Ammon's horn (tissue), 1 donor: Measurements from ENCODE around the gene HHIP.

Experiments
- DNase-seq: peaks from one replicate; pipeline ENCODE4 v3.0.0-alpha.2; 2016; ENCODE audit warnings: low spot score

HHIP gene

GRCh38 chr4:144709159-144709558 lies 63.2 kb downstream of the HHIP start:
- DNase-seq = no peak

DNA sequence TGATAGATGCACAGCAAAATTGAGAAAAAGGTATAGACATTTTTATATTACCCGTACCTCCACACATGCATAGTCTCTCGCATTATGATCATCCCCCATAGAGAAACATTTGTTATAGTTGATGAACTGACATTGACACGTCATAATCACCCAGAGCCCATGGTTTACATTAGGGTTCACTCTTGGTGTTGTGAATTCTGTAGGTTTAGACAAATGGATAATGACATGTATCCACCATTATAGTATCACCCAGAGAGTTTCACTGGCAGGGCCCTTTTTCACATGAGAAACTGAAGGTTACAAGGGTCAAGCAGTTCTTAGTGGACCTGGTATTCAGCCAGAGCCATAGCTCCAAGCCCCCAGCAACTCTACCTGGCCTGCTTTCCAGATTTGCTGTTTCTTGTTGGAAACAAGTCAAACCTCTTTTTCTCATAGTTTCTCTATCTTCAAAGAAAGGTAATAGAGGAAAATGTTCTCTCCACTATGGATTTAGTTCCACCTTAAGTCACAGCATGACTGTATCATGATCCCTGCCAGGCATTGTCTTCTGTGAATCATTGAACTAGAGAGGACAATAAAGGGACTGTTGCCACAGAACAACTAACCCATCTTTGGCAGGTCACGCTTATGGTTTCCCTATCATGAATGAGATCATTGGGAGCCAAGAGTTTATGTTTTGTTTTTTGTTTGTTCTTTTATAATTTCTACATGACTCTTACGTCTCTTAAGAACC lies 64.0 kb downstream of the HHIP start:
- peak; percentile 90 for DNase-seq

- DNase-seq = no peak
Observed at GRCh38 chr4:144710526-144710912, 64.6 kb downstream of the HHIP start.

GRCh38 chr4:144711700-144712456 lies 65.9 kb downstream of the HHIP start:
- no peak for DNase-seq

DNA sequence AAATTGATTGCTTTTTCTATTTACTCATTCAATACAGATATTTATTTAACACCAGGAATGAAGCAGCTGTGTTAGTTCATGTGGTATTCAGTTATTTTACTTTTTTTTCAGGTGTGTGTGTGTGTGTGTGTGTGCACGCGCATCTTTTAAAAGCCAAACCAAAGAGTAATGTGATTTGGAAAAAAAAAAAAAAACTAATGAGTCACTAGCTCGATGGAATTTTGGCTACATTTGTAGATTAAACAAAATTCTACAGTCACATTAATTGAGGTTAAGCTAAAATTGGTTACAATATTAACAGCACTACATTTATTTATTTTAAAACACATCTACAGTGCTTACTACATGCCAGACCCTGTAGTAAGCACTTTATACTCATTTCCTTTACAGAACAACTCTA lies 66.8 kb downstream of the HHIP start:
- no peak for DNase-seq

- DNase-seq = no peak
Observed at GRCh38 chr4:144714166-144714565, 68.2 kb downstream of the HHIP start.

- no peak for DNase-seq
Observed at GRCh38 chr4:144715230-144715629, 69.3 kb downstream of the HHIP start.

- no peak for DNase-seq
Observed at GRCh38 chr4:144716778-144717177, 70.8 kb downstream of the HHIP start.

GRCh38 chr4:144718958-144719512 lies 73.1 kb downstream of the HHIP start:
- no peak for DNase-seq

DNA sequence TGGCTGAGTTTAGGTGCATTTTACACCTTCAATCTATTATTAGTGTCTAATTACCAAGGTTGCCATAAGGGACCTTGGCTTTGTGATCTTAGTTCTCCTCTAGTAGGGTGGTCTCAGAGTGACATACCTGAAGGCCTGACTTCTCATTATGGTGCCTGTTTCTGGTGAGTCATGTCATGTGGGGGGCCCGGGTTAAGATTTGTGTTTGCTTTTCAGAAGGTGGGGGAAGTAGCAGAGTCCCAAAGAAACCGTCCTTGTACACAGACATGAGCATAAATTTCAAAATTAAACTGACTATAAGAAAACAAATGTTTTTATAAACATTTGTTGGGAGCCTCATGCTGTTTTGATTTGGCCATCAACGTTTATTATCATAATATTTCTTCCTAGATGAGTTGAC lies 74.5 kb downstream of the HHIP start:
- no peak for DNase-seq

DNA sequence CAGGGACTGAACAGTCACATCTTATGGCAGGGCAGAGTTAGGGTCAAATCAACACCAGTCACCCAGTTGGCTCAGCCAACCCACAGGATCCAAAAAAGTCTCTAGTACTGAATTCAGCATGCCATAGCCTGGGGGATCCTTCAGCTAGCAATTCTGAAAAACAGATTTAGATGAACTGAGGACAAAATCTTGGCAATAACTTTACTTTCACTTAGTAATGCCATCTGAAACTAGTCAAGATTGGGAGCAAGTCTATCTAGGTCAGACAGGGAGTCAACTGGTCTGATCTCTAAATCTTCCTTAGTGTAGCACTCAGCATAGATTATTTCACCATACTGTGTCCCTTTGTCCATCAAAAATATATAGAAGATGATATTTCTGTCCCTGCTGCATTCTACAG lies 76.0 kb downstream of the HHIP start:
- no peak for DNase-seq

- no peak for DNase-seq
Observed at GRCh38 chr4:144723471-144723870, 77.5 kb downstream of the HHIP start.

GRCh38 chr4:144729175-144729574 lies 83.2 kb downstream of the HHIP start:
- no peak for DNase-seq

- no peak for DNase-seq
Observed at GRCh38 chr4:144732584-144733428, 86.8 kb downstream of the HHIP start.

GRCh38 chr4:144733566-144733965 lies 87.6 kb downstream of the HHIP start:
- no peak for DNase-seq

GRCh38 chr4:144734522-144734921 lies 88.6 kb downstream of the HHIP start:
- DNase-seq = no peak

DNA sequence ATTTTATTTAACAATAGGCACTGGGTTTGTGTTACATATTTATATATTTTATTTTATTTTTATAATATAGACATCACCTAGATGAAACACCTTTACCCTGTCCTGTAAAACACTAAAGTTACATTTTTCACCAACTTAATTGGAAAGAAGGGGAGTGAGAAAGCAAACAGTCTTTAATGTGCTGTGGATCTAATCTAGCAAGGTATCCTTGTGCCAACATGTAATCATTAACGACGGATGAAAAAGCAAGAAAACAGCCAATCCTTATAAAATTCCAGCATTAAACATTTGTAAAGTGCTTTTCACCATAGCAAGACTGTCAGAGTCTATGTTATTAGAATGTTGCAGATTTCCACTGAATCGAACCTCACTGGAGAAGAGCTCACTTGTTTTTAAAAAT lies 92.7 kb downstream of the HHIP start:
- no peak for DNase-seq

DNA sequence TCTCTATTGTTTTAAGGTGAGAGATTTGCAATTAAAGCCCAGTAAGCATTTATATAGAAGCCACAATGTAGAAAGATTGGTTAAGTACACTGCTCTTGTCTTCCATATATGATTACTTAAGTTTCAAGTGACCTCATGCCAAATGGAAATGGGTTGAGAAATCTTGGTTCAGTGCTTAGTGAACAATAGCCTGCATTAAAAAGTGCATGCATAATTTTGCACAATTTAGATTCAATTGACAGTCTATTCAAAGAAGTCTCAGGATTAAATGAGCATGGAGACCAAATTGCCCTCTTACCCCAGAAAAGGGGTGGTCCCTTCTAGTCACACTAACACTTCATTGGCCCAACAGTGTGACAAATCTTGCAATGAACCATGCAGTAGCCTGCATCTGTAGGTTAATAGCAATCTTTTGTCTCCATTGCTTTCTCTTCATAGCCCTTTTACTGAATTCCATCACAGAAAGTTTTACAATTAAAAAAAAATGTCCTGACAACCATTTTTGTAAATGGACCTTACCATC lies 93.6 kb downstream of the HHIP start:
- DNase-seq = no peak

- DNase-seq = no peak
Observed at GRCh38 chr4:144740316-144740715, 94.4 kb downstream of the HHIP start.

- DNase-seq = no peak
Observed at GRCh38 chr4:144748814-144749555, 103.0 kb downstream of the HHIP start.

- no peak for DNase-seq
Observed at GRCh38 chr4:144750348-144750747, 104.4 kb downstream of the HHIP start.
